Cardiac muscle cell (in vitro differentiated cells and primary cell): ENCODE results near the gene PHF13. TPM values are rescaled to one million over a fixed set of nuclear protein-coding genes. Genes with fewer than 3 reads are reported as not detected.
"Not testable (repeated sequence)": the region's sequence is repeated elsewhere in the genome, so short reads cannot be mapped to it uniquely, and the experiment has no call there.

Experiments used
- DNase-seq, 2 donors: peaks; one replicate each; pipeline versions ENCODE4 v3.0.0 to v3.0.0-alpha.2; 2010 to 2017; ENCODE audit warnings: low read depth in 1 of 2, low spot score in 1 of 2
- H3K27ac ChIP-seq: fragments of 200-600 bp; sonication (generic); 2 replicates; pipeline ENCODE4 v1.5.1; 2016
- H3K27me3 ChIP-seq: fragments of 200-600 bp; sonication (generic); 2 replicates; pipeline ENCODE4 v1.6.0; 2016; ENCODE audit warnings: control low read depth
- H3K36me3 ChIP-seq: fragments of 200-600 bp; sonication (generic); 2 replicates; pipeline ENCODE4 v1.5.1; 2016; ENCODE audit warnings: control low read depth
- H3K4me1 ChIP-seq: fragments of 200-600 bp; sonication (generic); 2 replicates; pipeline ENCODE4 v1.8.1; 2017; ENCODE audit warnings: low read depth, mild to moderate bottlenecking, mixed run types
- H3K4me3 ChIP-seq: fragments of 200-600 bp; sonication (generic); 2 replicates; pipeline ENCODE4 v1.5.1; 2016; ENCODE audit warnings: mild to moderate bottlenecking
- H3K9me3 ChIP-seq: fragments of 200-600 bp; sonication (generic); 2 replicates; pipeline ENCODE4 v1.5.1; 2017; ENCODE audit warnings: low read depth, mild to moderate bottlenecking, control low read depth
- CTCF ChIP-seq: IDR thresholded peaks from 2 replicates; pipeline ENCODE4 v1.5.1; 2012; ENCODE audit warnings: low read depth, mild to moderate bottlenecking, low read length
- polyA plus RNA-seq: library from polyadenylated mRNA; unstranded; fragments of >200 nt; fragmentation: Nextera tagmentation; extraction: Ambion mirVana; gene quantifications from 2 replicates; pipeline ENCODE4 v1.2.1, GENCODE V29; 2016
- total RNA-seq: library from RNA; depleted of rRNA; stranded (reverse); fragments of >200 nt; gene quantifications from 2 replicates; pipeline ENCODE4 v1.2.3, GENCODE V29; 2016

Gene PHF13
- total and polyA plus RNA-seq, 2 experiments from 2014 or later: 16.8 to 31.6 TPM

GRCh38 chr1:6652986-6653385, 39.5 kb downstream of the PHF13 start:
- no peaks in the 10 kb centered on the region for H3K27me3 ChIP-seq
- no peak for DNase-seq
- no peaks in the 10 kb centered on the region for H3K9me3 ChIP-seq
- no peak for TF ChIP-seq CTCF
- H3K36me3 ChIP-seq: peaks cover 7% of the 10 kb centered on the region
- H3K4me3 ChIP-seq: no peak overlapping the region
- no peaks in the 10 kb centered on the region for H3K4me1 ChIP-seq
- H3K27ac ChIP-seq: no peak overlapping the region

DNA sequence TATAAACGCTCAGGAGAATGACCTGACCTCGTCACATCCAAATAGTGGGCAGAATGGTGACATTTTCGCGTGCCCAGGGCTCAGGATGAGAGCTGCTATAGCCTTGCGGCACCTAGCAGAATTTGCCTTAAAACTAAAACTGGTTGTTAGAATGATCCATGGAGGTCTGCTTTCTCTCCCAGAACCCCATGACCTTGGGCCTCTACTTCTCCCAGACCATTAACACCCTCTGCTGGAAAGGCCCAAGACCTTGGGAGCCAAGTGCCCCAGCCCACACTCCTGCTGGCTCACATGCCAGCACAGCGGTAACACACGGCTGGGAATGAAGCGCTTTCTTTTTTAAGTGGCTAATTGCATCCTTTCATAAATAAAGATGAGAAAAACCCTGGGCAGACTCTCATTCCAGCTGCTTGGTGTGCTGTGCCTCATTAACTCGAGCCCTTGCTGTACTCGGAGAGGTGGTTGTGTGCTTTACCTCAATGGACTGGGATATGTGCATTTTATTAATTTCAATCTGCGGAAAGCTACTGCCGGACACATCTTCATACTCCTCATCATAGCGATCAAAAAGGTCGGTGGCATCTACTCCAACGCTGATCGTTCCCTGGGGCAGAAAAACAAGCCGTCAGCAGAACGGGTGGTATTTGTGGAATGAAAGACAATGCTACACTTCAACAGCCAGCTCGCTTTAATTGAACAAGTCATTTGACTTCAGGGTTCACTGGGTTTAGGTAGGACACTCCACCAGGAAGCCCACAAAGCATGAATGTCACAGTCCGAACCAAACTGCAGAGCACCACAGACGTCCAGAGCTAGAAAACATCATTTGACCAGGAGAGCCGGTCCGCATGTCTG, 40.1 kb downstream of the PHF13 start:
- peaks cover 7% of the 10 kb centered on the region for H3K36me3 ChIP-seq
- TF ChIP-seq CTCF: no peak
- H3K27me3 ChIP-seq: no peaks in the 10 kb centered on the region
- no peaks in the 10 kb centered on the region for H3K9me3 ChIP-seq
- H3K4me1 ChIP-seq: no peaks in the 10 kb centered on the region
- H3K27ac ChIP-seq: no peak overlapping the region
- no peak for DNase-seq
- H3K4me3 ChIP-seq: no peak overlapping the region

DNA sequence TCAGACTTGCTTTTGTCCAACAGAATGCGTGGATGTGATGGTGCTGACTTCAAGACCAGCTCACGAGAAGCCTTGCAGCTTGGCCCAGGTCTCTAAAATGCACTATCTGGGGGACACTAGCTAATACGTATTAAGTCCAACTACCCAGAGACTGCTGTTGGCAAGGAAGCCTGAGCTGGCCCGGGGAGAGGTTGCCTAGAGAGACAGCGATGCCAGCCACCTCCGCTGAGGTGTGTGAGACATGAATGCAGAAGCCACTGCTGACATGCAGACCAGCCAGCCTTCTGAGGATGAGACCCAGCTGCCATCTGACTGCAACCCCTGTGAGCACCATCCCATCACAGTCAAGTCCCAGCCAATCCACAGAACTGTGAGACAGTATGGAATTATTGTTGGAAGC, 43.6 kb downstream of the PHF13 start:
- H3K4me3 ChIP-seq: no peak overlapping the region
- H3K27ac ChIP-seq: no peak overlapping the region
- H3K27me3 ChIP-seq: no peaks in the 10 kb centered on the region
- no peak for DNase-seq
- H3K36me3 ChIP-seq: peaks cover 7% of the 10 kb centered on the region
- no peaks in the 10 kb centered on the region for H3K9me3 ChIP-seq
- no peak for TF ChIP-seq CTCF
- H3K4me1 ChIP-seq: no peaks in the 10 kb centered on the region

DNA sequence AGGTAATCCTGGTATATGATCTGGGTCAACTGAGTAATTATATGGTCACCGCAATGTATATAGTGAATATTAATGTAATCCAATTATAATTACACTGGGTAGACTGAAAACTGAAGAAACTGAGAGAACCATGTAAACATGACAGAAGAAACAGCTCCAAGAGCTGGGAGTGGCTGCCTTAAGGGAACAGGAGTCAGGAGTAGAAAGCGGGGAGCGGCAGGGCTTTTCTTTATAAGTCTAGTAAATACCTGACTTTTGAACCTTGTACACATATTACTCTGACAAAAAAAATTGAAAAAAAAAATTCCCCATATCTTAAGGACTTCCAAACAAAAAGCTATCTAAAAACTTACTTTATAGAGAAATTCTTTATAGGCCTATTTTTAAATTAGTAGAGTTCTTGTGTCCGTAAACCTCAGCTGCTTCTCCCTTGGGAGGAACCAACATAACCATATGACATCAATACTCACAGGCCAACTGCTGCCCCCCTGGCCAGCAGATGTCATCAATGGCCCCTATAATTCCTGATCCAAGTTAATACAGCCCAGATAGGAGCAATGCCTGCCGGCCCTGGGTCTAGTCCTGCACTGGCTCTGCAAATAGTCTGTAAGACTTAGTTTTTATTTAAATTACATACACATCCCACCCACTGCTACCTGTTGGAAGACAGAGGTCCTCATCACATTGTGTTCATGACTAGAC, 45.0 kb downstream of the PHF13 start:
- no peak for TF ChIP-seq CTCF
- Histone ChIP-seq H3K4me1 (no peaks in the 10 kb centered on the region), H3K27ac (no peak overlapping the region), H3K9me3 (no peaks in the 10 kb centered on the region), H3K4me3 (no peak overlapping the region), H3K27me3 (no peaks in the 10 kb centered on the region), H3K36me3 (peaks cover 3% of the 10 kb centered on the region)
- no peak for DNase-seq

DNA sequence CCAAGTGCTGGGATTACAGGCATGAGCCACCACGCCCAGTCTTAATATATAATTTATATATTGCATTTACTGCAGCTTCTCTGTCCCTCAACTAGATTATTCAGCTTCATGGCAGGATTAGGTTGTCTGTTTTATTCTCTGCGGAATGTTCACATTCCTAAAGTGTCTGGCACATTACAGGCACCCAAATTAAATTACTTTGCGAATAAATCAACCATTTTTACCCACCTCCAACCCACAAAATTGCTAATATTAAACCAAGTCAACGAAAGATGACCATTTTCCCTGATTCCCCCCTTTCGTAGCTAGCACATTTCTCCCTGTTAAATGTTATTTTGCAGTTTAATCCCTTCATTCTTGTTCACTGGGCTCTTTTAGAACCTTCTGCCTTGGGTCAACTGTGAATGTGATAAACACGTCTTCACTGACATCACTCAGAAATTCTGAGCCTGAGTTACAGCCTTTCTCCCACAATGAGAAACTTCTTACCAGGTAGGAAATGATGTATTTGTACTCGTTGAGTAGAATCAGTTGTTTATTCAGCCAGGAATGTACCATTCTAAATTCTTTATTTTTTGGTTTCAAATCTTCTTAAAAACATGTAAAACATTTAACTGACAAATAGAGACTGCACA, 47.0 kb downstream of the PHF13 start:
- H3K27me3 ChIP-seq: no peaks in the 10 kb centered on the region
- DNase-seq: no peak
- no peak overlapping the region for H3K4me3 ChIP-seq
- no peaks in the 10 kb centered on the region for H3K36me3 ChIP-seq
- no peak overlapping the region for H3K27ac ChIP-seq
- no peak for TF ChIP-seq CTCF
- no peaks in the 10 kb centered on the region for H3K4me1 ChIP-seq
- H3K9me3 ChIP-seq: no peaks in the 10 kb centered on the region

- H3K36me3 ChIP-seq, H3K27me3 ChIP-seq, H3K27ac ChIP-seq, H3K9me3 ChIP-seq, DNase-seq, H3K4me3 ChIP-seq, H3K4me1 ChIP-seq: not testable (repeated sequence)
These were observed 48.9 kb downstream of the PHF13 start for GRCh38 chr1:6662468-6662867.
